Measurements from ENCODE around the gene WNT5B. TPM values are rescaled to one million over a fixed set of nuclear protein-coding genes. Genes with fewer than 3 reads are reported as not detected.

The WNT5B gene
- total RNA-seq, 1 experiment from 2014 or later = 0.34 TPM

- TF ChIP-seq, protein P1, sequence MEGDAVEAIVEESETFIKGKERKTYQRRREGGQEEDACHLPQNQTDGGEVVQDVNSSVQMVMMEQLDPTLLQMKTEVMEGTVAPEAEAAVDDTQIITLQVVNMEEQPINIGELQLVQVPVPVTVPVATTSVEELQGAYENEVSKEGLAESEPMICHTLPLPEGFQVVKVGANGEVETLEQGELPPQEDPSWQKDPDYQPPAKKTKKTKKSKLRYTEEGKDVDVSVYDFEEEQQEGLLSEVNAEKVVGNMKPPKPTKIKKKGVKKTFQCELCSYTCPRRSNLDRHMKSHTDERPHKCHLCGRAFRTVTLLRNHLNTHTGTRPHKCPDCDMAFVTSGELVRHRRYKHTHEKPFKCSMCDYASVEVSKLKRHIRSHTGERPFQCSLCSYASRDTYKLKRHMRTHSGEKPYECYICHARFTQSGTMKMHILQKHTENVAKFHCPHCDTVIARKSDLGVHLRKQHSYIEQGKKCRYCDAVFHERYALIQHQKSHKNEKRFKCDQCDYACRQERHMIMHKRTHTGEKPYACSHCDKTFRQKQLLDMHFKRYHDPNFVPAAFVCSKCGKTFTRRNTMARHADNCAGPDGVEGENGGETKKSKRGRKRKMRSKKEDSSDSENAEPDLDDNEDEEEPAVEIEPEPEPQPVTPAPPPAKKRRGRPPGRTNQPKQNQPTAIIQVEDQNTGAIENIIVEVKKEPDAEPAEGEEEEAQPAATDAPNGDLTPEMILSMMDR (conservative IDR thresholded peaks at IDR 0.05; ENCODE audit: low read depth, low read length) = no peak
- no peak for TF ChIP-seq EZH2 (IDR thresholded peaks at IDR 0.05; ENCODE audit: borderline replicate concordance, low read depth, low read length, poor library complexity, severe bottlenecking)
- ChIA-PET CTCF (no interaction called here), POLR2A (ENCODE audit: low non-redundant PET) (no interaction called here)
- no peak overlapping the region for H3K4me3 ChIP-seq (ENCODE audit: low read depth, low read length, poor library complexity, severe bottlenecking)
- BruUV-seq (replicated peaks) = no TSS peak
- DNase-seq (ENCODE audit: low spot score) = no peak
- intact Hi-C loops (cut with micrococcal nuclease; ENCODE audit: unreplicated experiment) = no loop called here
- H3K27me3 ChIP-seq (replicated peaks; ENCODE audit: insufficient read depth, low read depth, low read length, poor library complexity) = no peaks in the 10 kb centered on the region
- H3K36me3 ChIP-seq (ENCODE audit: insufficient read depth, low read length, poor library complexity, severe bottlenecking) = no peaks in the 10 kb centered on the region
- H3K4me1 ChIP-seq (ENCODE audit: insufficient read depth, low read length, poor library complexity, severe bottlenecking) = peaks cover 12% of the 10 kb centered on the region
- H3K9me3 ChIP-seq (ENCODE audit: low read depth, low read length, poor library complexity, severe bottlenecking) = no peaks in the 10 kb centered on the region
- no peak overlapping the region for H3K27ac ChIP-seq (ENCODE audit: low read depth, low read length, poor library complexity, severe bottlenecking)
Measured at GRCh38 chr12:1620092-1620491, 8.9 kb upstream of the WNT5B start.

DNA sequence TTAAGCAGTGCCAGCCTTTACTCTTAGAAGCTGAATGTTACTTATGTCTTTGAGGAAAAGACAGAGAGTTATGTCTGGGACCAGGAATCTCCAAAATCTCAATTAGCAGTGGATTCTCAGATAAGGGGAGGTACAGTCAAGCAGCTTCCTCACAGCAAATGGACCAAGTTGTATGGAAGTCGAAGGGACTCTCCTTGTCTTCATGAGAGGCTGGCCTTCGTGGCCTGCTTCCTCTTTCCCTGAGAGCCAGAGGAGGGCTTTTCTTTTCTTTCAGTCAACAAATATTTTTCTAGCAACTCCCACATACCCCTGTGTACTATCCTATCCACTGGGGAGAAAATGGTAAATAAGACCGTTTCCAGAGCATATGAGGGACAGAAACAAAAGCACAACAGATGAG, 6.6 kb upstream of the WNT5B start:
- TF ChIP-seq, protein P1 (conservative IDR thresholded peaks at IDR 0.05; ENCODE audit: low read depth, low read length) = no peak
- TF ChIP-seq EZH2 (IDR thresholded peaks at IDR 0.05; ENCODE audit: borderline replicate concordance, low read depth, low read length, poor library complexity, severe bottlenecking) = no peak
- H3K4me1 ChIP-seq (ENCODE audit: insufficient read depth, low read length, poor library complexity, severe bottlenecking) = peaks cover 12% of the 10 kb centered on the region
- intact Hi-C loops (cut with micrococcal nuclease; ENCODE audit: unreplicated experiment) = no loop called here
- H3K27me3 ChIP-seq (replicated peaks; ENCODE audit: insufficient read depth, low read depth, low read length, poor library complexity) = no peaks in the 10 kb centered on the region
- no peaks in the 10 kb centered on the region for H3K9me3 ChIP-seq (ENCODE audit: low read depth, low read length, poor library complexity, severe bottlenecking)
- H3K4me3 ChIP-seq (ENCODE audit: low read depth, low read length, poor library complexity, severe bottlenecking) = no peak overlapping the region
- ChIA-PET POLR2A (ENCODE audit: low non-redundant PET) (no interaction called here), CTCF (interaction anchor here (0.6 kb wide), 1 partner anchor 12 kb away, joined by 3 read pairs; no protein-coding TSS in a partner anchor)
- DNase-seq (ENCODE audit: low spot score) = no peak
- no peaks in the 10 kb centered on the region for H3K36me3 ChIP-seq (ENCODE audit: insufficient read depth, low read length, poor library complexity, severe bottlenecking)
- H3K27ac ChIP-seq (ENCODE audit: low read depth, low read length, poor library complexity, severe bottlenecking) = no peak overlapping the region
- no TSS peak for BruUV-seq (replicated peaks)

DNA sequence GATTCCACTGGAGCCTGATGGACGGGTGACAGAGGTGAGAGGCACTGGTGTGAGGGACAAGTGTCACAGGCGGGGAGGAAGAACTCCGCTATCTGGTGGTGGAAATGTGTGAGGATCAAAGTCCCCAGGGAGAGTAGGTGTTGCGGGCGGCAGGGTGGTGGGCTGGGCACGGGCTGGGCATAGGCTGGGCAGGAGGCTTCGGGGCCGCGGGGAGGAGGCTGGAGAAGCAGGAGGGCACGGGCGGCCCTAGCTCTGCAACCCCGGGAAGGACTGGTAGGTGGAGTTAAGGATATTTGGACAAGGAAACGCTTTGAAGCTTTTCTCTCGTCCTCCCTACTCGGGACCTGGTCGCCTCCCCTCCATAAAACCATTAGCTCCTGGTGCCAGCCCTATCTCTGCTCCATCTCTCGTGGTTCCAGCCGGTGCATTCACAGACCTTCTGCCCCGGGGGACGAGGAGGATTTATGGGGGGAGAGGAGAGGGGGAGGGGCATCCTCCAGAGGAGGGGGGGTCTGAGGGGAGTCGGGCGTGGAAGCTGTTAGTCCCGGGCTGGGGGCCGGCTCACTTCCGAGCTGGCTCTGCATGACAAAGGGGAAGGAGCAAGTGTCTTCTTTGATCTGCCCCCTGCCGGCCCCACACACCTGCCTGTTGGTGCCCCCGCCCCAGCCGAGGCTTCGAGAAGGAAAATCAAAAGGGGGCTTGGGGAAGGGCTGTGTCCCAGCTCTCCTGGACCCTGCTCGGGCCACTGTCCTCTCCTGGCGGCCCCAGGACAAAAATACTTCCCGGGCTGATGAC, 504 bp downstream of the WNT5B start:
- Histone ChIP-seq H3K4me1 (ENCODE audit: insufficient read depth, low read length, poor library complexity, severe bottlenecking) (peaks cover 6% of the 10 kb centered on the region), H3K4me3 (ENCODE audit: low read depth, low read length, poor library complexity, severe bottlenecking) (peak overlapping the region; percentile 56), H3K36me3 (ENCODE audit: insufficient read depth, low read length, poor library complexity, severe bottlenecking) (no peaks in the 10 kb centered on the region), H3K27me3 (replicated peaks; ENCODE audit: insufficient read depth, low read depth, low read length, poor library complexity) (no peaks in the 10 kb centered on the region), H3K9me3 (ENCODE audit: low read depth, low read length, poor library complexity, severe bottlenecking) (no peaks in the 10 kb centered on the region), H3K27ac (ENCODE audit: low read depth, low read length, poor library complexity, severe bottlenecking) (no peak overlapping the region)
- POLR2A ChIA-PET (ENCODE audit: low non-redundant PET) = interaction anchor here (0.8 kb wide), 1 partner anchor 9 kb away, joined by 3 read pairs; no protein-coding TSS in a partner anchor
- no peak for TF ChIP-seq EZH2 (IDR thresholded peaks at IDR 0.05; ENCODE audit: borderline replicate concordance, low read depth, low read length, poor library complexity, severe bottlenecking)
- TF ChIP-seq, protein P1 (conservative IDR thresholded peaks at IDR 0.05; ENCODE audit: low read depth, low read length) = no peak; the same call in 1 of the 2 replicates
- CTCF ChIA-PET = interaction anchor here (1.1 kb wide), 1 partner anchor 23 kb away, joined by 5 read pairs; no protein-coding TSS in a partner anchor
- no TSS peak for BruUV-seq (replicated peaks)
- intact Hi-C loops (cut with micrococcal nuclease; ENCODE audit: unreplicated experiment) = loop anchor here (5.0 kb wide), 2 partner anchors 163 to 313 kb away; no protein-coding TSS in a partner anchor
- no peak for DNase-seq (ENCODE audit: low spot score)
